SU-DHL-6 (cell line): Measurements from ENCODE around the gene CTTNBP2NL.

Source experiments
- H2AFZ ChIP-seq: fragments of 200-600 bp; sonication (generic); 2 replicates; pipeline ENCODE4 v1.6.1; 2014; ENCODE audit warnings: low read depth, mild to moderate bottlenecking, moderate library complexity, mixed read lengths, antibody characterized with exemption, low read length; ENCODE audit not compliant: severe bottlenecking
- H3F3A ChIP-seq: fragments of 200-600 bp; shearing (Covaris generic); 2 replicates; pipeline ENCODE4 v1.6.0; 2016; ENCODE audit warnings: antibody characterized with exemption, mild to moderate bottlenecking; ENCODE audit not compliant: insufficient read depth
- H3K27ac ChIP-seq: fragments of 200-600 bp; sonication (generic); 2 replicates; pipeline ENCODE4 v1.5.1; 2016; ENCODE audit warnings: low read depth, mild to moderate bottlenecking, low read length, moderate library complexity, mixed read lengths
- H3K27me3 ChIP-seq: fragments of 200-600 bp; sonication (generic), shearing (Covaris generic); 2 replicates; pipeline ENCODE4 v1.6.0; 2014; ENCODE audit warnings: mild to moderate bottlenecking, low read length
- H3K36me3 ChIP-seq: fragments of 200-600 bp; sonication (generic); 2 replicates; pipeline ENCODE4 v1.6.1; 2014; ENCODE audit warnings: mild to moderate bottlenecking, low read length, mixed read lengths
- H3K4me2 ChIP-seq: fragments of 300-600, 200-600 bp; shearing (Covaris generic), sonication (generic); 2 replicates; pipeline ENCODE4 v1.6.0; 2014; ENCODE audit warnings: low read length, low read depth, mild to moderate bottlenecking; ENCODE audit not compliant: poor library complexity, severe bottlenecking
- H3K4me3 ChIP-seq: fragments of 200-600 bp; sonication (generic); 2 replicates; pipeline ENCODE4 v1.5.1; 2014; ENCODE audit warnings: antibody characterized with exemption, low read length, mild to moderate bottlenecking, mixed read lengths; ENCODE audit not compliant: insufficient read depth, poor library complexity, severe bottlenecking
- H3K79me2 ChIP-seq: fragments of 200-600 bp; sonication (generic); 2 replicates; pipeline ENCODE4 v1.6.1; 2014; ENCODE audit warnings: mild to moderate bottlenecking, low read length, moderate library complexity; ENCODE audit not compliant: insufficient read depth
- H3K9ac ChIP-seq: fragments of 200-600 bp; sonication (generic); 2 replicates; pipeline ENCODE4 v1.7.0; 2014; ENCODE audit warnings: mild to moderate bottlenecking, low read length
- H3K9me2 ChIP-seq: fragments of 200-600 bp; sonication (generic); replicated peaks from 2 replicates; pipeline ENCODE4 v1.6.1; 2014; ENCODE audit warnings: low read length; ENCODE audit not compliant: insufficient read depth
- H3K9me3 ChIP-seq: fragments of 200-600 bp; sonication (generic); 2 replicates; pipeline ENCODE4 v1.6.1; 2014; ENCODE audit warnings: low read length, mixed read lengths; ENCODE audit not compliant: insufficient read depth
- H4K20me1 ChIP-seq: fragments of 200-600 bp; sonication (generic); 2 replicates; pipeline ENCODE4 v1.6.1; 2014; ENCODE audit warnings: low read depth, mild to moderate bottlenecking, antibody characterized with exemption, low read length, moderate library complexity, mixed read lengths
- EZH2phosphoT487 ChIP-seq: fragments of 200-600 bp; sonication (generic), shearing (Covaris generic); conservative IDR thresholded peaks from 2 replicates; pipeline ENCODE4 v1.6.1; 2018; ENCODE audit warnings: mild to moderate bottlenecking, antibody characterized with exemption, low read length, moderate library complexity, mixed read lengths
- TF ChIP-seq, protein P1 (sequence below): fragments of 200-600 bp; sonication (generic); IDR thresholded peaks from one replicate; pipeline ENCODE4 v1.5.1; 2017; ENCODE audit warnings: antibody characterized with exemption, mild to moderate bottlenecking, low read length, moderate library complexity; ENCODE audit not compliant: insufficient read depth, poor library complexity, severe bottlenecking

Gene CTTNBP2NL

DNA sequence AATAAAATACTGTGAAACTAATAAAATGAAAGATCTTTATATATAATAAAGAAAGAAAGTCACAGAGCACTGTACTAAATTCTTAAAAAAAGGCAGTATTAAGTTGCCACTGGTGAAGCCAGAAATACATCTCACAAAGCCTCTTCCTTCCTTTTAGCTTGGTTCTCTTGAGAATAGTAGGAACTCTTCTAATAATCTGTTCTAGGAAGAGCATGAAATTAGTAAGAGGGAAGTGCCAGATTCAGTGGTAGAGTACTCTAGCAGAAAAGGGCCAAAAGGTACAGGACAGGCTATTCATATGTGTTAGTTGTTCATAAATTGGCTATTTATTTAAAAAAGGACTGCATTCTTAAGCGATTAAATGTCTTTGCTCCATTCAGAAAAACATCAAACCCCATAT is 33.7 kb downstream of the CTTNBP2NL start:
- no peak overlapping the region for H3K9ac ChIP-seq
- H3K27ac ChIP-seq, result no peak overlapping the region
- H3K4me3 ChIP-seq, result no peak overlapping the region
- no peak overlapping the region for H3K4me2 ChIP-seq
- no peaks in the 10 kb centered on the region for H3K9me2 ChIP-seq
- no peaks in the 10 kb centered on the region for H3K79me2 ChIP-seq
- H3F3A ChIP-seq, result no peaks in the 10 kb centered on the region
- no peaks in the 10 kb centered on the region for H3K27me3 ChIP-seq
- H2AFZ ChIP-seq, result no peak overlapping the region
- H3K36me3 ChIP-seq, result no peaks in the 10 kb centered on the region
- H3K9me3 ChIP-seq, result no peaks in the 10 kb centered on the region
- H4K20me1 ChIP-seq, result no peaks in the 10 kb centered on the region
- TF ChIP-seq, protein P1, sequence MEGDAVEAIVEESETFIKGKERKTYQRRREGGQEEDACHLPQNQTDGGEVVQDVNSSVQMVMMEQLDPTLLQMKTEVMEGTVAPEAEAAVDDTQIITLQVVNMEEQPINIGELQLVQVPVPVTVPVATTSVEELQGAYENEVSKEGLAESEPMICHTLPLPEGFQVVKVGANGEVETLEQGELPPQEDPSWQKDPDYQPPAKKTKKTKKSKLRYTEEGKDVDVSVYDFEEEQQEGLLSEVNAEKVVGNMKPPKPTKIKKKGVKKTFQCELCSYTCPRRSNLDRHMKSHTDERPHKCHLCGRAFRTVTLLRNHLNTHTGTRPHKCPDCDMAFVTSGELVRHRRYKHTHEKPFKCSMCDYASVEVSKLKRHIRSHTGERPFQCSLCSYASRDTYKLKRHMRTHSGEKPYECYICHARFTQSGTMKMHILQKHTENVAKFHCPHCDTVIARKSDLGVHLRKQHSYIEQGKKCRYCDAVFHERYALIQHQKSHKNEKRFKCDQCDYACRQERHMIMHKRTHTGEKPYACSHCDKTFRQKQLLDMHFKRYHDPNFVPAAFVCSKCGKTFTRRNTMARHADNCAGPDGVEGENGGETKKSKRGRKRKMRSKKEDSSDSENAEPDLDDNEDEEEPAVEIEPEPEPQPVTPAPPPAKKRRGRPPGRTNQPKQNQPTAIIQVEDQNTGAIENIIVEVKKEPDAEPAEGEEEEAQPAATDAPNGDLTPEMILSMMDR, result no peak
- TF ChIP-seq EZH2phosphoT487, result no peak

DNA sequence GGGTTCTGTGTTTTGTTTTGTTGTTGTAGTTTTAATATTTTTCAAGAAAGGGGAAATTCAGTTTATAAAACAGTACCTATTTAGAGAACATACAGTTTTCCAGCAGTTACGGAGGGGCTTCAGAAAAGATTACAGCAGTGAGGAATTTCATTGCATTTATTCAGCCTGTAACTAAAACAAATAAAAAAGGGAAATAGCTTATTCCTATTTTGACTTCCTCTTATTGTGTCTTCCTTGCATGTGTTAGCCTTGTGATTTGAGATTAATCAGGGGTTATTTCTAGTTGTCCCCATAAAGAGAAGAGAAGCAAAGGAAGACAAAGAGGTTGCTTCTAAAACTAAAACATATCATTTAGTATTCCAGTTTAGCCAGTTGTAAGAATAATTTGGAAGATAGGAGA is 35.0 kb downstream of the CTTNBP2NL start:
- Histone ChIP-seq H3F3A (no peaks in the 10 kb centered on the region), H3K27me3 (no peaks in the 10 kb centered on the region), H3K27ac (no peak overlapping the region), H3K4me2 (no peak overlapping the region), H3K36me3 (no peaks in the 10 kb centered on the region), H3K9me2 (no peaks in the 10 kb centered on the region), H3K79me2 (no peaks in the 10 kb centered on the region), H3K9ac (no peak overlapping the region), H3K4me3 (no peak overlapping the region), H4K20me1 (no peaks in the 10 kb centered on the region), H3K9me3 (no peaks in the 10 kb centered on the region), H2AFZ (no peak overlapping the region)
- TF ChIP-seq, protein P1, result no peak
- TF ChIP-seq EZH2phosphoT487, result no peak

DNA sequence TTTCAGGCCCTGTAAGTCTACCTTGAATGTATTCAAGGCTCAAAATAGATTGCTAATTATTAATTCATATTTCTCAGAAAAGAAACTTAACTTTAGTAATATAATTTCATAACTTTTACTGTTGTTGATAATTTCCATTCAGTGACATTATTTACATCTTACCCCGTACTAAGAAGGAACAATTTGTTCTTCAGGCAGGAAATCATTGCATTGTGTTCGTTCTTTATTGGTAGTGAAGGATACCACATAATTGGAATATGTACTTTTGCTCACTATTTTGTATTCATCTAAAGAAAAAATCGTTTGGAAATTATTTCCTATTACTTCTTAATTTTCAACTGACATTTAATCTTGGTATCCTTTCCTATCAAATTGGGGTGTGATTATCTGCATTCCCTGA is 39.4 kb downstream of the CTTNBP2NL start:
- no peaks in the 10 kb centered on the region for H3F3A ChIP-seq
- no peaks in the 10 kb centered on the region for H3K9me3 ChIP-seq
- no peak overlapping the region for H3K4me3 ChIP-seq
- H4K20me1 ChIP-seq, result no peaks in the 10 kb centered on the region
- no peaks in the 10 kb centered on the region for H3K9me2 ChIP-seq
- no peaks in the 10 kb centered on the region for H3K79me2 ChIP-seq
- no peaks in the 10 kb centered on the region for H3K27me3 ChIP-seq
- no peak overlapping the region for H3K4me2 ChIP-seq
- no peak overlapping the region for H3K27ac ChIP-seq
- TF ChIP-seq, protein P1, result no peak
- H3K9ac ChIP-seq, result no peak overlapping the region
- no peaks in the 10 kb centered on the region for H3K36me3 ChIP-seq
- H2AFZ ChIP-seq, result no peak overlapping the region
